Stimulated activated CD4-positive, alpha-beta T cell treated with anti-CD3 and anti-CD28 coated beads, TNF-alpha, amount 100 ng/mL, for 48 hours (primary cell): ENCODE results near the gene LMF1.

Experiments used
- DNase-seq, 3 donors: peaks; one replicate each; pipeline ENCODE4 v3.0.0-alpha.2; 2020; ENCODE audit warnings: low read depth in 3 of 3

Gene LMF1

DNA sequence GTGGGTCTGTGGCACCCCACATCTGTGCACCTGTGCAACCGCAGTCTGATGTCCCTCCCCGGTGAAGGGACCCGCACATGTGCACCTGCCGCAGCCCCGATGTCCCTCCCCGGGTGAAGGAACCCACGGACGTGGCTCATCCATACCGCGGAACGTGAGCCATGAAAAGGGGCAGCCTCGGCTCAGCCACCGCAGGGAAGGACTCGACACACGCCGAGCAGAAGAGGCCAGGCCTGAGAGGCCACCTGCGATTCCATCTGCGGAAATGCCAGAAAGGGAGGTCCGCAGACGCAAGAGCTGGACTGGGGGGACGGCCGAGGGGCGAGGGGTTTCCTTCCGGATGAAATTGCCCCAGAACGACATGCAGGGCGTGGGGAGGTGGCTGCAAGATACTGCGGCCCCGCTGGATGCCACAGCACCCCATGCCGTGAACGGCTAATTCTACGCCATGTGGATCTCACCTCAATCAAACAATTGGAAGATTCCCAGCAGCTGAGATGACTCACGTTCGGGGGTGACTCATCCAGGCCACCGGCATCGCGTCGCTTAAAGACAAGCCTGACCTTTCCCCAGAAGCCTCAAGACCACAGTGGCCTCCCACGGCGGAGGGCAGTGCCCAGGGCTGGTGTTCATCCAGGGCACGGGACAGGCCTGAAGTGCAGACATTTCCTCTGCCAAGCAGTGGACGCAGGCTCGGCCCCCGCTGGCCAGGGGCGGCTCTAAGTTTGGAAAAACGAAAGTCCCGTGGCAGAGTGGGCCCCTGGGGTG lies 31.8 kb upstream of the LMF1 start:
- peak; percentile 74 to 78 (median 78) for DNase-seq

DNA sequence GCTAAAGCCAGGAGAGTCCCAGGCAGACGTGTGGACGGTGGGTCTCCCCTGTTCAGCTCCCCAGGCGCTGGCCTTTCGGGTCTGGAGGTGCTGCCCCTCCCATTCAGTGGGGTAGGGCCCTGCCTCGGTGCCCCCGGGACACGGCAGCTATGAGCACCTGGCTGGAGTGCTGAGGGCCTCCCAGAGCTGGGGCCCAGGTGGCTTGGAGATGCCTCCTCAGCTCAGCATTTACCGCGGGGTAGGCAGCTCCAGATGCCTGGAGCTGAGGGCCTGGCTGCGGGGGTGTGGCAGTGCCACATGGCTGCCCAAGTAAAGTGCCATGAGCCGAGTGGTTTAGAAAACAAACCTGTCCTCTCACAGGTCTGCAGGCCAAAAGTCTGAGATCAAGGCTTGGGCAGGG lies 30.3 kb upstream of the LMF1 start:
- DNase-seq: no peak

DNA sequence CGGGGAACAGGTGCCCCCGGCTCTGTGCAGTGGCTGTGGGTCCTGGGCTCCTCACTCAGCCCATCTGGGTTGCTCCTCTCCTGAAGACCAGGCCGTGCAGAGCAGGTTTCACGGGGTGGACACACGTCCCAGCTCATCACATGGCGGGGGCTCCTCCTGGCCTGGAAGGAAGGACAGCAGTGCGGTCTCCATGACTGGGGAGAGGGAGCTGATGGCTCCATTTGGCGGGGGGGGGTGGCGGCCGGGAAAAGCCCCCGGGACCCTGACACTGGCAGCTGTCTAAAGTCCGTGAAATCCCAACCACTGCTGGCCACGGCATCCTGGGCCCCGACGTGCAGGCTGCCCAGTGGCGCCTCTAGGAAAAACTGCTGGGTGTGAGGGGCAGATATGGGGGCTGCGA lies 29.8 kb upstream of the LMF1 start:
- DNase-seq: no peak

DNA sequence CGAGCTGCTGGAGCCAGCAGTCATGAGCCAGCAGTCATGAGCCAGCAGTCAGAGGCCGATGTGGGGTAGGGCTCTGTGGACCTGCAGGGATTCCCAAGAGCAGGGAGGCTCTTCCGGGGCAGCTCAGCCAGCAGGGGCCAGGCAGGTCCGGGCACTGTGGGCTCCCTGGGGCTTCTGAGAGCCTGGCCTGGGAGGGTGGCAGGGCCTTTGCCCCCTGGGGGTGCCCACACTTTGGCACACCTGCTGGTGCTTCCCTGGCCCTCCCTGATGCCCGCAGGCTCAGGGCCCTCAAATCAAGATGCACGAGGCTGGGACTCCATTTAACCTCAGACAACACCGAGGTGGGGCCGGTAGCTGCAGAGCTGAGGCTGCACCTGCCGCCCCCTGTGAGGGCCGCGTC lies 28.9 kb upstream of the LMF1 start:
- DNase-seq: no peak

DNA sequence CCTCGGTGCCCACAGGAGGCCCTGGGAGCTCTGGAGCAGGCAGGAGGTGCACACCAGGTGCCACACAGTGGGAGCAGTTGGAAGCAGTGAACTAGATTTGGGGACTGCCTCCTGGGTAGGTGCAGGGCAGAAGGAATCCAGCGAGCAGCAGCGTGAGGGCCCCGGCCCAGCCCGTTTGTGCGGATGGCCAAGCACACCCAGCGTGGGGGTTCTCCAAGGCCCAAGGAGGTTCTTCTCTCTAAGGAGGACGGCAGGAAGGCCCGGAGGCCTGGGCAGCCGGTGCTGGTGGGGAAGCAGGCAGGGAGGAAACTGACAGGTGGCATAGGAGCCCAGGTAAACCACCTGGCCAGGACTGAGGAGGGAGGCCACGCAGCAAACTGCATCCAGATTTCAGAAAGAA lies 27.8 kb upstream of the LMF1 start:
- no peak for DNase-seq

DNA sequence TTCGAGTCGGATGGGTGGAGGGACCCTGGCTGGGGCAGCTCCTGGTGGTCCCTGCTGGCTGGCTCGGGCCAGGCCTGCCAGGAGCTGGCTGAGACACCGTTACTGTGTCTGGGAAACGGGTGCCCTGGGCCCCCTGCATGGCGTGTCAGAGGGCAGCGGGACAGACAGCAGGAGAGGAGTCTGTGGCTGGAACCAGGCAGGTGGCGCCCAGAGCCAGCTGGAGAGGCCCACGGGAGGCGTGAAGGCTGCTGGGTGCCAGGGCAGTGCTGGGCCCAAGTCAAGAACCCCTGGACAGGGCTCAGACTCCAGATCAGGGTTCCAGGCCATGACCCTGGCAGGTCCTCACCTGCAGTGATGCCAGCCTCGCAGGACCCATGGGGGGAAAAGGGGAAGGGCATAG lies 27.4 kb upstream of the LMF1 start:
- DNase-seq: no peak

DNA sequence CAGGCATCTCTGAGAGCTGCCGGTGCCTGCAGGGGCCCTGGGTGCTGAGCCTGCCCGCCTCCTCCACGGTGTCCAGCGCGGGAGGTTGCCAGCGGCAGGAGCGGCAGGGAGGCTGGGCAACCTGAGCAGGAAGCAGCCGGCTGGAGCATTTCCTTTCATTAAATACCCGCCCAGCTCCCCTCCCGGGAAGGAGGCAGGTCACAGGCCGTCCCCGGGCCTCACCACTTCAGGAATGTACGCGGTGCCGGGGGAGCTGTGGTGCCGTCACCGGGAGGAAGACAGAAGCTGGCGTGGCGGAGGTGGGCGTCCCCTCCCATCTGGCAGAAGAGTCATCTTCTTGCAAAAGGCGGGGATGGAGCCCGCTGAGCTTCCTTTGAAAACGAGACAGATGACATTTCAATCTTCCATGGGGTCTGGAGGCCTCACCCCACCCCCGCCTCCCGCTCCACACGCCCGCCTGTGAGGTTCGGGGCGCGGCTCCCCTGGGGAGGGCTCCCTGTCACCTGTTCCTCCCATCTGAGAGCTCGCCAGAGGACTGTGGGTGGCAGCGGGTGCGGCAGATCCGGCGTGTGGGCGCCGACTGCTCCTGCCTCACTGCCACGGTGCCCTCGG lies 26.8 kb upstream of the LMF1 start:
- DNase-seq: peak in 2 of 3 donors; percentile 21 to 41

DNA sequence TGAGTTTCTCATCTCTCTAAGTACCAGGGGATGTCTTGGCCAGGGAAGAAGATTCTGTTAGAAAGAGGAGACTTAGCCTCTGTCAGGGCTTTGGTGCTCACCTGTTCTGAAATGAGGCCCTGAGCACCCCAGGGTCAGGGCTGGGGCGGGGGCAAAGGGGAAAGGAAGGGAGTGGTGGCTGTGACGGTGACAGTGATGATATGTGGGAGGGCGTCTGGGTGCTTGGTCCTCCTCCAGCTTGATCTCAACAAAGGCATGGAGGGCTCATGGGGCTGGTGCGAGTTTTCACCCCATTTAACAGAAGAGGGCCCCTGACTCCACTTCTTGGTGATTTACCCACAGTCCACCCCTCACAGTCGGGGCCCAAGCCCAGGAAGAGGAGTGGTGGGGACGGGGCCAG lies 25.9 kb upstream of the LMF1 start:
- DNase-seq: no peak

DNA sequence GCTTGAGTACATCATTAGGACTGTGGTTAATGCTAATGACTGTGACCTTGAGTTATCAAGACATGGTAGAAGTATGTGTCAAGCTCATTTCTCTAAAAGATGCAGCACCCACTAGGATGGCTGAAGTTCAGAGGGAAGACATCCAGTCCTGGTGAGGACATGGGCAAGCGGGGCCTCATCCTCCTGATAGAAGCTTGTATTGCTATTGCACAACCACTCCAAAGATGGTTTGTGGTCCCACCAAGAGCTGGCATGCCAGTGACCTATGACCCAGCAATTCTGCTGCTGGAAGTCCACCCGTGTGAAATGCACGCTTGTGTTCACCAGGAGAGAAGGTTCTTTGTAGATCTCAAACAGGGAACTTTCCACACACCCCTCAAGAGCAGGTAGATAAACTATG lies 25.0 kb upstream of the LMF1 start:
- no peak for DNase-seq

DNA sequence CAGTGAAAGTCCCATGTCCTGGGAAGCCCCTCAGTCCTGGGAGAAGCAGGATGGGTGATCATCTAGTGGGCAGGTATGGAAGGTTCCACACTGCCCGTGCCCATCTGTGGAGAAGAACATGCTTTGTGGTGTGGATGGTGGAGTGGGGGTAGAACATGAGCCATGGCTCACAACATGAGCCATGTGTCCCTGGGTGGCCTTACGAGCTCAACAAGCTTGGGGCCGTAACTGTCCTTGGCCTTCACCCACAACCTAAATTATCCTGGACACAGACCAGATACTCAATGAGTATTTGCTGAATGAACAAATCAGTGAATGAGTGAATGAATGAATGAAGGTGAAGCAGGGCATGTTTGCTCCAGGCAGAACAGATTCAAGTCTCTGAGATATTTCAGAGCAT lies 24.3 kb upstream of the LMF1 start:
- DNase-seq: no peak

DNA sequence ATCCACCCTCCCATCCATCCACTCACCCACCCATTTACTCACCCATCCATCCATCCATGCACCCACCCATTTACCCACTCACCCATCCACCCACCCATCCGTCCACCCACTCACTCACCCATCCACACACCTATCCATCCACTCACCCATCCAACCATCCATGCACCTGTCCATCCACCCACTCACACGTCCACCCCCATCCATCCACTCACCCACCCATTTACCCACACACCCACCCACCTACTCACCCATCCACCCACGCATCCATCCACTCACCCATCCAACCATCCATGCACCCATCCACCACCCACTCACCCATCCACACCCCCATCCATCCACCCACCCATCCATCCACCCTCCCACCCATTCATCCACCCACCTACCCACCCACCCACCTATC lies 22.9 kb upstream of the LMF1 start:
- DNase-seq: no peak

DNA sequence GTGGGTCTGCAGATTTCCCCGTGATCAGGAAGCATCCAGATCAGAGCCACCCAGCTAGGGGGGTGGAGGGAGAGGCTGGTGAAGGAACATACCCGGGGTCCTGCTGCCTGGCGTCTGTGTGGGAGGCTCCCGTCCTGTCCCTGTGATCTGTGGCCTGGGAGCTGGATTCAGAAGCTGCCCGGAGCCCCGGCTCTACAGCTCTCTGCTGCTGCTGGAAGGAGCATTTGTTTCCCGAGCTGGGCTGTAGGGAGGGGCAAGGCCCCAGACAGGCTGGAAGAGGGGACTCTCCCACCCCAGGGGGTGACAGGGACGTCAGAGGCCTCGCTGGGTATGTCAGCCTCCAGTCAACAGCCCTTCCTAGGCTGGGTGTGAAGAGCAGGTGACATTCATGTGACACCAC lies 21.0 kb upstream of the LMF1 start:
- DNase-seq: no peak

DNA sequence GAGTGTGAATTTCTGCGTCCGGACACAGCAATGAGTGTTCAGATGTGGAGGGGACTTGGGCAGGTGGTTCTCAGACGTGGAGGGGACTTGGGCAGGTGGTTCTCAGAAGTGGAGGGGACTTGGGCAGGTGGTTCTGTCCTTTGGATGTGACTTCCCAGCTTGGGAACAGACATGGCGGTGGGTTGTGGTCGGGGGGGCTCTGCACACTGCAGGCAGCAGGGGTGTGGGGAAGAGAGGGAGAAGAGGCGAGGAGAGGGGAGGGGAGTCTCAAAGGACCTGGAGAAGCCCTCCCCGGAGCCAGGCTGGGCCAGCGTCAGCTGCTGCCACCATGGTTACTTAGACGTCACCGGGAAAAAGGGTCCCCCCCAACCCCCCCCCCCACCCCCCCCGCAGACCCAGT lies 20.6 kb upstream of the LMF1 start:
- no peak for DNase-seq

DNA sequence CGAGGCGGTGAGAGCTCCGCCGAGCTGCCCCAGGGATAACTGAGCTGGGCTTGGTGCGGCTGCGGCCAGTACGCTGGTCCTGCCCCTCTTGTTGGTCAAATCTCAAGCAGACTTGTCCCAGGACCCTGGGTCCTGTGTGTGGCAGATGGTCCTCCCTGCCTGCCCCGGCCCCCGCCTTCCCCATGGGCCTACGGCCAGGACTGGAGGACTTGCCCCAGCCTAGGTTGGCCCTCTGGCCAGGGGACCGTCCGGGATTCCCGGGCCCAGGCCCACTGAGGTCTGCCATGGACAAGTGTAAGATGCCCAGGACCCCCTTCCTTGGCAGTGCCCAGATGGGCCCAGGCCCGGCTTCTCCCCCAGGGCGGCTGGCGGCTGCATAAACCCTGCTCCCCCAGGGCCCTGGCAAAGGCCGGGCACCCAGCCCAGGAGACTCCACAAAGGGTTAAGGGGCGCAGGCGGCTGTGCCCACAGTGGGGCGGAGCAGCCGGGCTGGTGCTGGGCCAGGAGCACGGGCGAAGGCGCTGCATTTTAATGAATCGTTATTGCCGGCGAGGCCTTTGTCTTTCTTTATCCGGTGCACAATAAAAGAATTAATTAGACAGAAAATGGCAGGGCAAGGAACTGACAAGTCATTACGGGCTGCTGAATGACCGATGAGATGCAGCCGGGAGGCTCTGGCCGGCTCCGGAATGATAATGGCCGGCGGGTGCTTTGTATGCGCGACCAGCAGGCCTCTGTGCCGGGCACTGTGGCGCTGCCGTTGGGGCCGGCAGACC lies 19.9 kb upstream of the LMF1 start:
- DNase-seq: no peak

DNA sequence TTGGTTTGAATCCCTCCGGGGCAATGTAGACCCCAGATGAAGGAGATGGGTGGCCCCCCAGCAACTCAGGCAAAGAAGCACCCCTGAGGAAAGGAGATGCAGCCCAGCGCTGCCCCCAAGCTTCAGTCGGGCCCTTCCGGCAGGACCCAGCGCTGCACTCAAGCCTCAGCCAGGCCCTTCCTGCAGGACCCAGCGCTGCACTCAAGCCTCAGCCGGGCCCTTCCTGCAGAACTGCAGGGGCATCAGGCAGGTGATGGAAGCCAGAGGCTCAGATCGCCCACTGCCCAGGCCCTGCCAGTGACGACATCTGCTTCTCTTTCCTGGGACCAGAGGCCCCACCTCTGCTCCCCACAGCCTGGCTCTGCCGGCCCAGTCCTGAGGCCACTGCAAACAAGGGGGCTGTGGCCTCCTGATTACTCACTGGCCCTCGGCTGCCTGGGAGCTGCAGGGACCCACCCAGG lies 18.6 kb upstream of the LMF1 start:
- no peak for DNase-seq

DNA sequence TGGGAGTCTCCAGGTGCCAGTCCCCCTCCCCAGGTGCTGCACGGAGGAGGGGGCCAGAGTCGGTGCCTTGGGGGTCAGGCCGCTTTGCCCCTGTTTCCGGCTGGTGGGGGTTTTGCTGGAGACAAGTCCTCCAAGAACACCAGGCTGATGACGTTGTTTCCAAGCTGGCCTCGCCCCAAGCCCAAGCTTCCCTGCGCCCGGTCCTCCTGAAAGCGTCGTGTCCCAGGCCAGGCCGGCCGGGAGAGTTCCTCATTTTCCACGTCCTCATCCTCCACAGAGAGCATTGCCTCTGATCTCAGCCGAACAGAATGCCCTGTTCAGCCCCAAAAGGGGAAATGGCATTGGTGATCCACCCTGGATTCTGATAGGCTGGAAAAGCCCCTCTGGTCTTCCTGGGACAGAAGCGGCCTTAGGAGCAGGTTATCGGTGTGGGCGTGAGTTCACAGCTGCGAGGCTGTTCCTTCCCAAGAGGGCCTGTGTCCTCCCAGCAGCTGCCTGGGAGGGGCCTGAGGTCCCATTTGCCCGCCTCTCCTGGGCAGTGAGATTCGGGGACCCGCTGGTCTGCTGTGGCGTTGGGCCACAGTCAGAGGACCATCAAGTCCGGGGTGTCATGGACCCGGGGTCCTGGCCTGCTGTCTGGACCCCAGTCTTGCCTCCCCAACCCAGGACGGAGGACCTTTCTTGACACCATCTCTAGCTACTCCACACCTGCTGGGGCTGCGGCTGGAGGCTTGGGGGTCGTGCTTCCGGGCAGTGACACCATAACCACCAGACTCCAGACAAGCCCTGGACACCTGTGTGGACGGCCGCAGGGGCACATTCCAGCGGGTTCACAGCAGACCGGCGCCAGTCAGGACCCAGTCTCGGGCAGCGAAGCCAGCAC lies 17.9 kb upstream of the LMF1 start:
- DNase-seq: no peak

DNA sequence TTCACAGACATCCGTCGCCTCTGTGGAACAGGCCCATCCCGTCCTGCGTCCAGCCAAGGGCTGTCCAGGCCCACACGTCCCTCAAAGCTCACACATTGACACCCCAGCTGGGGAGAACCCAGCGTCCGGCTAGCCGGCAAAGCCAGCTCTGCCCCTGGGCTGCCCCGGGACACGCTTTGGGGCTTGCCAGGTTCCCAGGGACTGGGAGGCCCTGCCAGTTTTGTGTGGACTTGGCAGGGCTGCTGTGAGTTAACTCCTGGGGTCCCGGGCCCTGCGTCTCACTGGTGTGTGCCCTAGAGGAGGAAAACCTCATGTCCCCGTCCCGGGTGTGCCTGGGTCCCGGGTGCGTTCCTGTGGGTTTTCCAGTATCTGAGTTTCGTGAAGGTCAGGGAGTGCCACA lies 17.1 kb upstream of the LMF1 start:
- DNase-seq: no peak

DNA sequence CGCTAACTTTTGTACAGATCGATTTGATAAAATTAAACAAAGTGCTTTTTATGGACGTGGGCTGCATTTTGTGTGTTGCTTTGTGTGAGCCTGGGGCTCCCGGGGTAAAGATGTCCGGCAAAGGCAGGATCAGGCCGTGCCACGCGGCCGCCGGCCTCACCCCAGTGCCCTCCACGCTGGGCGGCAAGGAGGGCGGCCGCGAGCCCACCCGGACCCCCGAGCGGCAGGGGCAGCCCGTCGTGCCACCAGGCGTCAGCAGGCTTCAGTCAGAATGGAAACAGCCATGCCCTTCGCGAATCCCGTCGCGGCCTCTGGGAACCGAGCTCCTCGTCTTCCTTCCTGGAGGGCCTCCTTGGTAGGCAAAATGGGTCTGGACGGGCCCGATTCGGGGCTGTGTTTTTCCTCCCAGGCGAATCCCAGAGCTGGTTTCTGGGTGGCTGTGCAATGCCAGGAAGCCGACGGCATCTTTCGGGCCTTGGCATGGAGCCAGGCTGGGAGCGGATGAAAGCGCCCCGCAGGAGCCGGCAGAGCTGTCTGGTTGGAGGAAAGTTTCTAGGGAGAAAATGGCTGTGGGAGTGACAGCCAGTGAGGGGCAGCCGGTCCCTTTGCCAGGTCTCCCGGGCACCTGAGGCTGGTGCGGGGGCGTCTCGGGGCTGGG lies 16.3 kb upstream of the LMF1 start:
- no peak for DNase-seq

DNA sequence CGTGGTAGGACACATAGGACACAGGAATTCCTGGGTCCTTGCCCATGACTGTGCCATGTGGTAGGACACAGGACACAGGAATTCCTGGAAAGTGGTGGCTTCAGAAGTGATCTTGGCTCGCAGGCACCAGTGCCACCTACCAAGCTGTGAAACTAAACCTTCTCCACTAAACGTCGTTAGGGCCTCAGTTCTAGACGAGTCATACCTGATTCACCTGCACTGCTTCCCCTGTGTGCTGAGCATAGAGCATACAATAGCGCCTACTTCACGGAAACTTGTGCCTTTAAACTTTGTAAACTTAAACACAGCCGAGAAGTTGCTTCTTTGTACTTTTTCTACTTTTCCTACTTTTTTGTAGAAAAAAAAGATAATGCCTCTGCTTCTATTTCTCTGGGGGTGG lies 15.6 kb upstream of the LMF1 start:
- no peak for DNase-seq

DNA sequence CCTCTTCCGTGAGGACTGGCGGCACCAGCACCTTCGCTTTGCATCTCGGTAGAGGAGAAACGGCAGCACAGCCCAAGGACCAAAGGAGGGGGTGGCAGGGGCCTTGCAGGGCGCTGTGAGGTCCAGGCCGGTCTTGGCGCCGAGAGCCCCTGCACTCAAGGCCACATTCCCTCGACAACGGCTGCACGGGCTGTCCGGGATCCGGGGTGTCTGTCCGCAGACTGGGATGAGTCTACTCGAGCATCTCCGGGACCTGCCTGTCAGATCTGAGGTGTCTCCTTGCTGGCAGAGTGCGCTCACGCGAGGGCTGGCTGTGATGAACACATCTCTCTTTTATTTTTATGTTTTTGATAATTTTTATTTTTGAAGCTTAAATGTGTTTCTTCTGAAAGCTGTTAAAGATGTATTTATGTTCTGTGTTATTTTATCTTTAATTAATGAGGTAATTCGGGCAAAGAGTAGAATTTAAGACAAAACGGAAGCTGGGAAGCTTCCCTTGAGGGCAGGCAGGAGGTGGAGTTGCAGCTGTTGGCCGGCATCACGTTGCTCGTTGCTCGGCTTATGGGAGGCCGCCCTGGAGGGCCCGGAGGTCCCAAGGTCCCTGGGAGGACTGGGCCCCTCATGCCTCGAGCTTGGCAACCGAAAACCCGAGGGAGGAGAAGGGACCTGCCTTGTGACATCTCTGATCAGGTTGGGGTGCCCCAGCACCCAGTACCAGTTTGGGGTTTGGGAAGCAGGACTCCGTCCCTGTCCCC lies 15.0 kb upstream of the LMF1 start:
- no peak for DNase-seq
